HL-60 (cell line): ENCODE results near the gene OR8B8.

Experiments
- DNase-seq, 2 experiments: peaks; one replicate each; pipeline ENCODE4 v3.0.0-alpha.2; 2010 to 2020; ENCODE audit warnings: low read depth in 1 of 2, low spot score in 1 of 2
- H3K27ac ChIP-seq: fragments of 250-450 bp; sonication (Bioruptor Pico); replicated peaks from 2 replicates; pipeline ENCODE4 v1.5.1; 2020; ENCODE audit warnings: mild to moderate bottlenecking, moderate library complexity
- H3K27me3 ChIP-seq: fragments of 250-450 bp; sonication (Bioruptor Pico); 2 replicates; pipeline ENCODE4 v1.5.1; 2021; ENCODE audit warnings: mild to moderate bottlenecking, moderate library complexity; ENCODE audit not compliant: insufficient read depth, poor library complexity, severe bottlenecking
- H3K4me3 ChIP-seq: replicated peaks from 2 replicates; pipeline ENCODE4 v1.5.1; 2011; ENCODE audit warnings: mild to moderate bottlenecking, control low read depth, low read length; ENCODE audit not compliant: insufficient read depth
- CTCF ChIP-seq: IDR thresholded peaks from one replicate; pipeline ENCODE4 v1.5.1; 2011; ENCODE audit warnings: low read length, control low read depth, inconsistent platforms; ENCODE audit not compliant: insufficient read depth
- GABPA ChIP-seq: IDR thresholded peaks from 2 replicates; pipeline ENCODE4 v1.6.1; 2012; ENCODE audit warnings: low read depth
- POLR2AphosphoS5 ChIP-seq: IDR thresholded peaks from 2 replicates; pipeline ENCODE4 v1.6.1; 2012; ENCODE audit warnings: low read depth
- REST ChIP-seq: IDR thresholded peaks from 2 replicates; pipeline ENCODE4 v1.6.1; 2012; ENCODE audit warnings: low read depth; ENCODE audit not compliant: insufficient replicate concordance
- SPI1 ChIP-seq: IDR thresholded peaks from 2 replicates; pipeline ENCODE4 v1.6.1; 2012; ENCODE audit warnings: low read depth, mild to moderate bottlenecking, borderline replicate concordance
- long read RNA-seq: library from polyadenylated mRNA; unstranded; transcript quantifications from one replicate; pipeline ENCODE4 v2.0.0, GENCODE V29; 2020

Gene OR8B8
- long read RNA-seq: 0 reads

- TF ChIP-seq REST (no peak), POLR2AphosphoS5 (no peak), SPI1 (no peak), GABPA (no peak), CTCF (no peak)
- Histone ChIP-seq H3K27ac (no peak within 1 kb of the TSS), H3K4me3 (no peak within 1 kb of the TSS), H3K27me3 (no peaks in the 10 kb centered on the region)
- no peak for DNase-seq
Measured at GRCh38 chr11:124445646-124446150, at the start of gene OR8B8. OR8B8 (minus strand) TSS chr11:124445696; CDS start chr11:124441085, 4,611 bp downstream.

- H3K27ac ChIP-seq: no peak overlapping the region
- TF ChIP-seq REST (no peak), CTCF (no peak), POLR2AphosphoS5 (no peak), GABPA (no peak), SPI1 (no peak)
- DNase-seq: no peak
- H3K27me3 ChIP-seq: no peaks in the 10 kb centered on the region
- H3K4me3 ChIP-seq: no peak overlapping the region
Measured at GRCh38 chr11:124493016-124493655, 47.6 kb upstream of the OR8B8 start.

GRCh38 chr11:124483422-124483821, 37.9 kb upstream of the OR8B8 start:
- Histone ChIP-seq H3K27ac (no peak overlapping the region), H3K27me3 (no peaks in the 10 kb centered on the region), H3K4me3 (no peak overlapping the region)
- no peak for DNase-seq
- TF ChIP-seq POLR2AphosphoS5 (no peak), CTCF (no peak), REST (no peak), GABPA (no peak), SPI1 (no peak)
